ENCODE measurements around the gene PEX5L.

PEX5L gene

DNA sequence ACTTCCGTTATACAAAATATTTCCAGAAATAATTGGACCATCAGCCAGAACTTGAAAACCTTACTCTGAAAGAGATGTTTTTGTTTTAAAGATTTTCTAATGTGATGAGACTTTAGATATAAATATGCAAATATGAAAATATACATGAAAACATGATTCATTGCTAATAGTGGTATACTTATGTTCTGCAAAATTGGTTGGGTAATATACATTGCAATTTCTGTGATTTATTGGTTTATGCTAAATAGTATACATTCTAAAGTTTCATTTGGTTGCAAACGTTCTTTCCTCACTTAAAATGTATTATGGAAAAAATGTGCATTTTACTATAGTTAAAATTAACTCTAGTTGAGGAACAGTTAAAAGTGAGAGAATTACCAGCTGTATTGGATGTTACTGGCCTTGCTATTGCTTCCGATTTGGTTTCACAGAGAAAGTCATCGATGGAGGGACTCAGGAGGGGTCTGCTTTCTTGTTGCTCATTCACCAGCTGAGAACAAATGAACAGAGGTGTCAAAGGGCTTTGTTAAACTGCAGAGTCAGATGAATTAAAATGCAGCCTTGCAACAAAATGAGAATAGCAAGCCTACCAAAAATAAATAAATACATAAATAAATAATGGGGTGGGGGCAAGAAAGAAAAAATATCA, 149.3 kb downstream of the PEX5L start:
- DNase-seq = no peak

DNA sequence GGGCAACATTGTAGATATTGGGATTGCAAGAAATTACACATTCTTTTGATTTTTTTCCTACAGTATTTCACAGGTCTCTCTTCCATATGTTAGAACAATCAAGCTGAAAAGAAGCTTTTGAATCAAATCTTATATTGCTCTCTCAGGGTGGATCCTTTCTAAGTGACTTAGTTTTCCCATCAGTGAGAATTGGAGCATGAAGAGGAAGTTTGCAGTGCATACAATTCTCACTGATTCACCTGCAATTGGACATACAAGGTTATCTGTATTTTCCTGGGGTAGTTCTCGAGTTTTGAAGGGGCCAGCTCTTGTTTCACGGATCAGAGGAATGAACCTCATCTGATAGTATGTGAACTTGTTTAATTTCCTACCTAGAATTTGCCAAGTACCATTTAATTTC, 150.8 kb downstream of the PEX5L start:
- no peak for DNase-seq

DNA sequence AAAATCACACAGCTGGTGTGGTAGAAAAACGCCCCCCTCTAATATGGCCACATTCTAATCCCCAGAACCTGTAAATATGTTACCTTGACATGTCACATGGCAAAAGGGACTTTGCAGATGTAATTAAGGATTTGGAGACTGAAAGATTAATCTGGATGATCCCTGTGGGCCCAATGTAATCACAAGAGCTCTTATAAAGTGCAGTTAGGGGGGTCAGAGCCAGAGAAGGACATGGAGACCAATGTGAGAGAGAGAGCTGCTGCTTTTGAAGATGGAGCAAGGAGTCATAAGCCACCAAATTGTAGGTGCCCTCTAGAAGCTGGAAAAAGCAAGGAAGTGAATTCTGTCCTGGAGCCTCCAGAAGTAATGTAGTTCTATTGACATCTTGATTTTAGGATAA, 152.6 kb downstream of the PEX5L start:
- DNase-seq = no peak

- DNase-seq = no peak
These were observed 154.4 kb downstream of the PEX5L start for GRCh38 chr3:179882292-179882691.

- DNase-seq = no peak
These were observed 154.9 kb downstream of the PEX5L start for GRCh38 chr3:179881791-179882190.

DNA sequence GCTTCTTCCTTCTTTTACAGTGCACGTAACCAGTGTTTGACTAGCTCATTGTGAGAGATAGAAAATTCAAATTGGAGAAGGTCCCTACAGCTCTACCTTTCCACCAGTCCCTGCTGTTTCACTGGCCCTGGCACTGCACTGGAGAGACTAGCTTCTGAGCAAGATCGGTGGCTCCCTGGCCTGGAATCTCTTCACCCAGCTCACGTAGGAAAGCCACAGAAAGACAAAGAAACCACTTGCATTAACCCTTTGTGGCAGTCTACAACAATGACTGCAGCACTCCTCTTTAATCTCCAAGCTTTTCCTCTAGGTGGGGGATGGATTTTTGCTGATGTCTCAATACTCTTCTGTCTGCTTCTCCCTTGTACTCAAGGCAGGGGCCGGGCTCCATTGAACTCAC, 155.9 kb downstream of the PEX5L start:
- no peak for DNase-seq

DNA sequence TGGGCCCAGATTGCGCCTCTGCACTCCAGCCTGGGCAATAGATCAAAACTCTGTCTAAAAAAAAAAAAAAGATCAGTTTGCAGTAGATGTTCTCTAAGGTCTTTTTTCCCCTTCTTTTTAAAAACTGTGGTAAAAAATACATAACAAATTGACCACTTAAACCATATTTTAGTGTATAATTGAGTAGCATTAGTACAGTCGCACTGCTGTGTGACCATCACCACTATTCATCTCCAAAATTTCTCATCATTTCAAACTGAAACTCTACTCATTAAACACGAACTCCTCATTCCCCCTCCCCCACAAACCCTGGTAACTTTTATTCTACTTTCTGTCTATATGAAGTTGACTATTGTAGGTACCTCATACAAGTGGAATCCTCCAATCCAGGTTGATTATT, 160.3 kb downstream of the PEX5L start:
- no peak for DNase-seq

- no peak for DNase-seq
These were observed 163.9 kb downstream of the PEX5L start for GRCh38 chr3:179872842-179873241.

- DNase-seq = no peak
These were observed 165.0 kb downstream of the PEX5L start for GRCh38 chr3:179871782-179872181.

- no peak for DNase-seq
These were observed 168.0 kb downstream of the PEX5L start for GRCh38 chr3:179868715-179869114.

DNA sequence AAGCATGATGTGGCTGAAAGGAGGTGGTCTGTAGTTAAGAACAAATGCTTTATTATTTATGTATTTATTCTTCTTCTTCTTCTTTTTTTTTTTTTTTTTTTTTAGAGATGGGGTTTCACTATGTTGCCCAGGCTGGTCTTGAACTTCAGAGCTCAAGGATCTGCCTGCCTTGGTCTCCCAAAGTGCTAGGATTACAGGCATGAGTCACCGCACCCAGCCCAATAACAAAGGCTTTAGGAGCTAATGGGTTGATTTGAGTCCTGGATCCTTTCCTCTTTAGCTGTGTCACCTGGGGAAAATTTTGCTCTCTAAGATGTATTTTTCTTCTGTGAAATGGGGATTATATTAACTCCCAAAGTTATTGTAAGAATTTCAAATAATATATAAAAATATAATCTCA, 168.8 kb downstream of the PEX5L start:
- DNase-seq = no peak

GRCh38 chr3:179865861-179866505, 170.8 kb downstream of the PEX5L start:
- DNase-seq = no peak

- no peak for DNase-seq
These were observed 174.8 kb downstream of the PEX5L start for GRCh38 chr3:179861953-179862352.

DNA sequence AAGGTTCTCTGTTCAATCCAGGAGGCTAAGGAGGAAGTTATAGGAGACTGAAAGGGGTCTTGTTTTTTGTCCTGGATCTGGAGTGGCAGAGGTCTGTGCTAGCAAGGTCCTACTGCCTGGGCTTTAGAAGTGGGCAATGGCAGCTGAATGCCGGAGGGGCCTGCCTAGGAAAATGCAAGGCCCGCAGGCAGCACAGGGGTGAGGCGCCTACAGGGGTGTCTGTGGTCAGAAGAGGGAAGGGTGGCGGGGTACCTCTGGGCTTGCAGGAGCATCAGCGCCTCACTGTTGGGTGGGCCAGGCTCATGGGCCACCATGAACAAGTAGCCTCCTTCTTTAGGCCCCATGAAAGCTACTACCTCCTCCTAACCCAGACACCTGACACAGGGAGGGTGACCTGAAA, 175.4 kb downstream of the PEX5L start:
- DNase-seq = no peak

- no peak for DNase-seq
These were observed 176.2 kb downstream of the PEX5L start for GRCh38 chr3:179860275-179861107.

DNA sequence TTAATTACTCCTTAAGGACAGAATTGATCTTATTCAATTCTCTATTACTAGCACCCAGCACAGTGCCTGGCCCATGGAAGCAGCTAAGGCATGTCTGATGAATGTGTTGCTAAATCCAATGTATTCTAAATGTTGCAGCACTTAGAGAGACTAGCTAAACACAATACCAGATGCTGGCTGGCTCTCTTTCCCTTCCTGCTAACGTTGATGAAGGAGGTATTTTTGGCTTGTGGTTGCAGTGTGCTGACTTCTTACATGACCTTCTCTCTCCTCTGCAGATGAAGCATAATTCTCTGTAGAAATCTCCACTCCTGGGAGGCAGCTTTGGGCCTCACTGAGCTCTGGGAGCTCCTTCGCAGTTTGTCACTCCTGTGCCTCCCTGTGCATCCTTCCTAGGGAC, 183.6 kb downstream of the PEX5L start:
- no peak for DNase-seq

- DNase-seq = no peak
These were observed 184.4 kb downstream of the PEX5L start for GRCh38 chr3:179852142-179852905.

DNA sequence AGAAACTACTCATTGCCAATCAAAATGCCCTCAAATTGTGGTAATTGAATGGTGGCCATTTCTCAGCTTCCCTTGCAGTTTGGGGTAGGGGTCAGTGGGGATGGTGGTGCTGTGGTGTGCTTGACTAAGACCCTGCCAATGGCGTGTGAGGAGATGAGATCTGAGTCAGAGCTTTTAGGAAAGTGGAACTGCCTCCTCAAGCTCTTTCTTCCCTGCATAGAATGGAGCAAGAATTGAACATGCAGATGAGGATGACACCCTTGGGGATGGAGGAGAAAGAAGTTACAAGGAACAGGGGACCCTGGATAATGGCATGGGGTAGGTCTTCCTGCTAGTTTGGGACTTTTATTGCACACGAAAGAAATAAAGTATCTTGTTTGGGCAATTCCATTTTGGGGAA, 188.0 kb downstream of the PEX5L start:
- DNase-seq = no peak

DNA sequence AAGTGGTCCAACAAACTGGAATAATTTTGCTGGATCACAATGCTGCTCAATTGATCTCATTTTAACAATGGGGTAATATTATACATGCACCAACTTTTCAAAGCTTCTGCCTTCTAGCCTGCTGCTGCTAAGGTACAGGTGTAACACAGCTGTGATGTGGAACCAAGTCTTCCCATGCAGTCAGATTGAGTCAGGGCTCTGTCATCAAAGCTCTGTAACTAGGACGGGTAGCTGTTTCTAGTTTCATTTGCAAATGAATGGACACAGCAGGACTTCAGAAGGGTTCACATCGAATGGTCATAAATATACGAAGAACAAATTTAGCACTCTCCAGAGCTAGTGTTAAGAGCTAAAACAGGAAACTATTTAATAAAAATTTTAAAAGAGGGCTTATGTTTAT, 194.7 kb downstream of the PEX5L start:
- no peak for DNase-seq

DNA sequence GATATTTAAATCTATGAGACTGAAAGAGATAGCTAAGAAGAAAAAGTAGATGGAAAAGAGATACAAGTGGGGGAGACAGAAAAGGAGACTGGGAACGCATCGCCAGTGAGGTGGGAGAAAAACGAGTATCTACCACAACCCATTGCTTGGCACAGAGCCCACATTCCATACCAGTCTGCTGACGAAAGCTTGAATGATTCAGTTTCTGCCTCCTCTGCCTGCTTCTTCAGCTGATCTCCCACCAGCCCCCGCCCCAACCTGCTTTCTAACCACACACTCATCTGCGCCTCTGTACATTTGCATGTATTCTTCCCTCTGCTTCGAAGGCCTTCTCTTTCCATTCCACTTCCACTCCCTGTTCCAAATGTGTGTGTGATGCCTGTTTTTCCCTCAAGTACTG, 195.8 kb downstream of the PEX5L start:
- no peak for DNase-seq

DNA sequence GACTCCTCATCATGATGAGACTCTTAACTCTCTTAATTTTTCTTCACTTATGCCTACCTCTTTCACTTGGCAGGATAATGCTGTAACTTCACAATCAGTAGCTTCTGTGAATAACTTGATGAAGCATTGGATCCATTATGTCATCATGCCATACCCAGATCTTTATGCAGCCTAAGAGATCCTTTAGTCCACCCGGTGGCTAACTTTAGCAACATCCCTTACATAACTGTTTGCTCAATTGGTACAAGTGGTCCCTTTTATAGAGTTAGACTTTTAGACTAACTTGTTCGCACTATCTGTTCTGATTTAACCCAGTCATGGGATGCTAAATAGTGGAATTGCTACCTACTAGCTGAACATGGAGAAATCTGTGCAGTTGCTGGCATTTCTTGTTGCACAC, 199.4 kb downstream of the PEX5L start:
- no peak for DNase-seq

DNA sequence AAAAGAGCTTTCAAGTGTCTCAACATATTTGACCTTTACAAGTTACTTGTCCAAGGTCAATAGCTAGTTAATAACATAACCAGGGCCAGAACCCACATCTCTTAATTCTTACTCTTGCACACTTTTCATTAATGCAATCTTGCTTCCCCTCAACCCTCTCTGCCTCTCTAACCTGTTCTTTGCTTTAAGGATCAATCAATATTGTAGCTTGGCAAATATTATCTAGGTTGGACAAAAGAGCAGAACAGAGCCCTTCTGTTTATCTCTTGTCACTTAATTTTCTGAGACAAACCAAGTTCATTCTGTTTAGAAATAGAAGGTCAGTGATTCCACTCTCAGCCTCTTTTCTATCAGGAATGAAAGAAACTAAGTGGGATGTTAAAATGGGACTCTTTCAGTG, 203.4 kb downstream of the PEX5L start:
- DNase-seq = no peak

GRCh38 chr3:179832333-179832854, 204.3 kb downstream of the PEX5L start:
- no peak for DNase-seq
